ENCODE results near the gene ORMDL2. TPM values are rescaled to one million over a fixed set of nuclear protein-coding genes. Genes with fewer than 3 reads are reported as not detected.

ORMDL2 gene
- polyA plus RNA-seq, 1 donor from 2014 or later: 11.5 TPM

GRCh38 chr12:55838361-55838760, 20.5 kb downstream of the ORMDL2 start:
- Histone ChIP-seq H3F3A (ENCODE audit: insufficient read depth, low read length, poor library complexity, severe bottlenecking) (no peaks in the 10 kb centered on the region), H3K4me2 (ENCODE audit: low read length) (no peak overlapping the region), H3K9me2 (ENCODE audit: insufficient read depth, low read length) (no peaks in the 10 kb centered on the region), H3K4me3 (ENCODE audit: low read length) (no peak overlapping the region), H3K9ac (ENCODE audit: low read length) (no peak overlapping the region), H4K20me1 (ENCODE audit: insufficient read depth) (no peaks in the 10 kb centered on the region), H3K9me3 (ENCODE audit: low read length) (no peaks in the 10 kb centered on the region), H3K36me3 (ENCODE audit: insufficient read depth, low read length) (no peaks in the 10 kb centered on the region), H2AFZ (ENCODE audit: low read depth, low read length) (no peak overlapping the region), H3K79me2 (replicated peaks; ENCODE audit: insufficient read depth, low read length) (no peaks in the 10 kb centered on the region), H3K27me3 (ENCODE audit: insufficient read depth, low read depth, low read length) (no peaks in the 10 kb centered on the region), H3K27ac (ENCODE audit: low read length) (no peak overlapping the region)
- no peak for TF ChIP-seq CTCF (IDR thresholded peaks at IDR 0.05; ENCODE audit: poor library complexity, severe bottlenecking)
- no peak for TF ChIP-seq SMC3 (conservative IDR thresholded peaks at IDR 0.05; ENCODE audit: poor library complexity)
- TF ChIP-seq TAF1 (IDR thresholded peaks at IDR 0.05; ENCODE audit: low read depth): no peak
- no peak for TF ChIP-seq MXI1 (conservative IDR thresholded peaks at IDR 0.05; ENCODE audit: poor library complexity, severe bottlenecking)
- no peak for TF ChIP-seq POLR2AphosphoS5 (IDR thresholded peaks at IDR 0.05)
- no peak for TF ChIP-seq RAD21 (conservative IDR thresholded peaks at IDR 0.05)

- Histone ChIP-seq H3K79me2 (replicated peaks; ENCODE audit: insufficient read depth, low read length) (no peaks in the 10 kb centered on the region), H4K20me1 (ENCODE audit: insufficient read depth) (no peaks in the 10 kb centered on the region), H3K36me3 (ENCODE audit: insufficient read depth, low read length) (no peaks in the 10 kb centered on the region), H2AFZ (ENCODE audit: low read depth, low read length) (no peak overlapping the region), H3F3A (ENCODE audit: insufficient read depth, low read length, poor library complexity, severe bottlenecking) (no peaks in the 10 kb centered on the region), H3K9me3 (ENCODE audit: low read length) (no peaks in the 10 kb centered on the region), H3K27ac (ENCODE audit: low read length) (no peak overlapping the region), H3K27me3 (ENCODE audit: insufficient read depth, low read depth, low read length) (no peaks in the 10 kb centered on the region), H3K4me3 (ENCODE audit: low read length) (no peak overlapping the region), H3K9me2 (ENCODE audit: insufficient read depth, low read length) (no peaks in the 10 kb centered on the region), H3K4me2 (ENCODE audit: low read length) (no peak overlapping the region), H3K9ac (ENCODE audit: low read length) (no peak overlapping the region)
- TF ChIP-seq EP300 (conservative IDR thresholded peaks at IDR 0.05; ENCODE audit: poor library complexity, severe bottlenecking) (no peak), SMC3 (conservative IDR thresholded peaks at IDR 0.05; ENCODE audit: poor library complexity) (no peak), TAF1 (IDR thresholded peaks at IDR 0.05; ENCODE audit: low read depth) (no peak), POLR2AphosphoS5 (IDR thresholded peaks at IDR 0.05) (no peak), MXI1 (conservative IDR thresholded peaks at IDR 0.05; ENCODE audit: poor library complexity, severe bottlenecking) (no peak), CTCF (IDR thresholded peaks at IDR 0.05; ENCODE audit: poor library complexity, severe bottlenecking) (no peak), RAD21 (conservative IDR thresholded peaks at IDR 0.05) (no peak), EZH2 (IDR thresholded peaks at IDR 0.05; ENCODE audit: borderline replicate concordance, insufficient read depth, low read length, poor library complexity, severe bottlenecking) (no peak)
- TF ChIP-seq, protein P1, sequence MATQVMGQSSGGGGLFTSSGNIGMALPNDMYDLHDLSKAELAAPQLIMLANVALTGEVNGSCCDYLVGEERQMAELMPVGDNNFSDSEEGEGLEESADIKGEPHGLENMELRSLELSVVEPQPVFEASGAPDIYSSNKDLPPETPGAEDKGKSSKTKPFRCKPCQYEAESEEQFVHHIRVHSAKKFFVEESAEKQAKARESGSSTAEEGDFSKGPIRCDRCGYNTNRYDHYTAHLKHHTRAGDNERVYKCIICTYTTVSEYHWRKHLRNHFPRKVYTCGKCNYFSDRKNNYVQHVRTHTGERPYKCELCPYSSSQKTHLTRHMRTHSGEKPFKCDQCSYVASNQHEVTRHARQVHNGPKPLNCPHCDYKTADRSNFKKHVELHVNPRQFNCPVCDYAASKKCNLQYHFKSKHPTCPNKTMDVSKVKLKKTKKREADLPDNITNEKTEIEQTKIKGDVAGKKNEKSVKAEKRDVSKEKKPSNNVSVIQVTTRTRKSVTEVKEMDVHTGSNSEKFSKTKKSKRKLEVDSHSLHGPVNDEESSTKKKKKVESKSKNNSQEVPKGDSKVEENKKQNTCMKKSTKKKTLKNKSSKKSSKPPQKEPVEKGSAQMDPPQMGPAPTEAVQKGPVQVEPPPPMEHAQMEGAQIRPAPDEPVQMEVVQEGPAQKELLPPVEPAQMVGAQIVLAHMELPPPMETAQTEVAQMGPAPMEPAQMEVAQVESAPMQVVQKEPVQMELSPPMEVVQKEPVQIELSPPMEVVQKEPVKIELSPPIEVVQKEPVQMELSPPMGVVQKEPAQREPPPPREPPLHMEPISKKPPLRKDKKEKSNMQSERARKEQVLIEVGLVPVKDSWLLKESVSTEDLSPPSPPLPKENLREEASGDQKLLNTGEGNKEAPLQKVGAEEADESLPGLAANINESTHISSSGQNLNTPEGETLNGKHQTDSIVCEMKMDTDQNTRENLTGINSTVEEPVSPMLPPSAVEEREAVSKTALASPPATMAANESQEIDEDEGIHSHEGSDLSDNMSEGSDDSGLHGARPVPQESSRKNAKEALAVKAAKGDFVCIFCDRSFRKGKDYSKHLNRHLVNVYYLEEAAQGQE (IDR thresholded peaks at IDR 0.05; ENCODE audit: borderline replicate concordance): no peak
Observed at GRCh38 chr12:55839345-55840140, 21.7 kb downstream of the ORMDL2 start.
